ENCODE measurements around the gene SPHKAP. TPM values are rescaled to one million over a fixed set of nuclear protein-coding genes. Genes with fewer than 3 reads are reported as not detected.
A peak's percentile ranks its signal among the peaks of the same experiment; 100 is the strongest.
"Not testable (repeated sequence)": the region's sequence is repeated elsewhere in the genome, so short reads cannot be mapped to it uniquely, and the experiment has no call there.

SPHKAP gene
- total RNA-seq: under 0.01 TPM in 1 of 2 replicates, not detected in the other

- no peak for TF ChIP-seq CTCF (IDR thresholded peaks at IDR 0.05; ENCODE audit: insufficient read depth, low read depth, low read length)
- no peak within 1 kb of the TSS for H3K4me3 ChIP-seq (ENCODE audit: low read depth, low read length)
- no peak for DNase-seq (ENCODE audit: low read depth)
Observed at GRCh38 chr2:228181098-228182019, at the start of gene SPHKAP. Gene SPHKAP (minus strand): TSS chr2:228181687. CDS start chr2:228181598, 89 bp downstream.

GRCh38 chr2:228227466-228227865 lies 46.0 kb upstream of the SPHKAP start:
- no peak overlapping the region for H3K4me3 ChIP-seq (ENCODE audit: low read depth, low read length)
- TF ChIP-seq CTCF (IDR thresholded peaks at IDR 0.05; ENCODE audit: insufficient read depth, low read depth, low read length): no peak
- no peak for DNase-seq (ENCODE audit: low read depth)

GRCh38 chr2:228224410-228224809 lies 42.9 kb upstream of the SPHKAP start:
- DNase-seq (ENCODE audit: low read depth): peak; percentile 1
- H3K4me3 ChIP-seq (ENCODE audit: low read depth, low read length): no peak overlapping the region
- no peak for TF ChIP-seq CTCF (IDR thresholded peaks at IDR 0.05; ENCODE audit: insufficient read depth, low read depth, low read length)

- not testable (repeated sequence) for DNase-seq (ENCODE audit: low read depth); H3K4me3 ChIP-seq (ENCODE audit: low read depth, low read length)
Observed at GRCh38 chr2:228218593-228218992, 37.1 kb upstream of the SPHKAP start.

- TF ChIP-seq CTCF (IDR thresholded peaks at IDR 0.05; ENCODE audit: insufficient read depth, low read depth, low read length): no peak
- DNase-seq (ENCODE audit: low read depth): no peak
Observed at GRCh38 chr2:228197504-228197903, 16.0 kb upstream of the SPHKAP start.

GRCh38 chr2:228180181-228181097 lies 1.0 kb downstream of the SPHKAP start:
- no peak for DNase-seq (ENCODE audit: low read depth)

More at GRCh38 chr2:228197504-228197903, 16.0 kb upstream of the SPHKAP start:
- no peak overlapping the region for H3K4me3 ChIP-seq (ENCODE audit: low read depth, low read length)

More at GRCh38 chr2:228180181-228181097, 1.0 kb downstream of the SPHKAP start:
- no peak for TF ChIP-seq CTCF (IDR thresholded peaks at IDR 0.05; ENCODE audit: insufficient read depth, low read depth, low read length)
- H3K4me3 ChIP-seq (ENCODE audit: low read depth, low read length): no peak overlapping the region

Data from fibroblast of villous mesenchyme (primary cell).